Jurkat, Clone E6-1 (cell line): ENCODE measurements around the gene KIAA0753.

Source experiments
- DNase-seq: peaks from one replicate; pipeline ENCODE4 v3.0.0-alpha.2; 2011; ENCODE audit warnings: low read depth, low spot score
- H3K4me3 ChIP-seq: 2 replicates; pipeline ENCODE4 v1.5.1; 2011; ENCODE audit warnings: mild to moderate bottlenecking, low read length, control low read depth, moderate library complexity

Gene KIAA0753

DNA sequence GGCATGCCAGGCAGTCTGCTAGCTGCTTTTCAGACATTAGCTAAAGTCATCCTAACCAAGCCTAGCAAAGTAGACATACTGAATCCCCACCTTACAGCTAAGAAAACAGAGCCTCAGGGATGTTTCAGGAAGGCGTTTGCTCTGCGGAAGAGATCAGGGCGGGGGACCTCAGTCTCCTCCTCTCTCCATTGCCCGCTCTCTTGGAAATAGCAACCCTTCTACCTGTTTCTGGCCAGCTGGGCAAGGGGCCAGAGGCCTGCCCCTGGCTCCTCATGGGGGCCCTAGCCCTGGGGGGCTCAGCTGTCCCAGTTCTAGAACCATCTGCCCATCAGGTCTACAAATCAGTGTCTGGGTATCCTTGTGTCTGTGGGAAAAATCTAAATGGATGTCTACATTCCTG lies 98.6 kb downstream of the KIAA0753 start:
- DNase-seq = no peak
- no peak overlapping the region for H3K4me3 ChIP-seq

DNA sequence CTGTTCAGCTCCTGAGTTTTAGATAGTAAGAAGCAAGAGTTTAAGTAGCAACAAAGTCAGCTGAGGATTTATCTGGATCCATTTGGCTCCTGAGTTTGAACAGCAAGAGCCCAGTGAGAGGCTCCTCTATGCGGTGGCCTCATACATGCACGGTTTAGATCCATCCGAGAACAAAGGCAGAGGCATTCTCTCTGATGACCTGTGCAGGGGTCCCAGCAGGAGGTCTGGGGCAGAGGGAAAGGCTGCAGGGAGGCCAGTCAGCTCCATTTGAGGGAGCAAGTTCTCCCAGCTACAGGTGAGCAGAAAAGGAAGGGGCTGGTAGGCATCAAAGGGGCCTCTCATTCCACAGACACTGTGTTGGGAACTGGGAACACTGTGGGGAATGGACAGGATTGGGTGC lies 100.6 kb downstream of the KIAA0753 start:
- no peak overlapping the region for H3K4me3 ChIP-seq
- no peak for DNase-seq

DNA sequence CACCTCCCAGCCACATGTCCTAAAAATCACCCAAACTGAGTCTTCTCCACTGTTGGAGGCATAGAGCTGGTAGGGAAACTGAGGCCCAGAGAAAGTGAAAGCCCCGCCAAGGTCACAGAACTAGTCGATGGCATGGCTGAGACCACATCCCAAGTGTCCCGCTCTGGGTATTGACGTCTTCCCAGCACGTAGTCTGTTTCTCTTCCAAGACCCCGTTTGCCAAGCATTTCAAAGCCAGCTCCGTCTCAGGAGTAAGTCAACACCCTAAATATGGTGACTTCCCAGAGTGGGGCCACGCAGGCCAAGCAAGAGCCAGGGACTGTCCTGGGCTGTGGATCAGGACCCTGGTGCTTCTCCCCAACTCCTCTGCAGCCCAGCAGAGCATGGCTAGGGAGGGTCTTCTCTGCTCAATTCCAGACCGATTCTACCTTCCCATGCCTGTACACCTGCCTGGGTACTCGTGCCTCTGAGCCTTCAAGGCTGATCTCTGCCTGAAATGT lies 103.9 kb downstream of the KIAA0753 start:
- H3K4me3 ChIP-seq = no peak overlapping the region
- no peak for DNase-seq

DNA sequence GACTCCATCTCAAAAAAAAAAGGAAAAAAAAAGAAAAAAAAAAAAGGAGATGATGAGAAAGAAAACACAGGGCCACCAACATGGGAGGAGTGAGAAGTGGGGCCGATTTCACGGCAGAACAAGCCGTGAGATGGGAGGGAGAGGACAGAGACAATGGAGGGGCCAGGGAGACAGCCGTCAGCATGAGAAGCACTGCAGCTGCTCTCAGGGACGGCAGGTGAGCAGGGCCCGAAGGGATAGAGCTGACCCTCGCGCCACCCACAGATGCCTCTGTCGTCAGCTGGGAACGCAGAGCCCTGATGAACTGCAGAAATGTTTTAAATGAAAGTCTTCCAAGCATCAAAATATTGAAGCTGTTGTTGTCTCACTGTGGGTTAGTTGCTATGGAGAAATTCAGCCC lies 104.5 kb downstream of the KIAA0753 start:
- DNase-seq = no peak
- no peak overlapping the region for H3K4me3 ChIP-seq

DNA sequence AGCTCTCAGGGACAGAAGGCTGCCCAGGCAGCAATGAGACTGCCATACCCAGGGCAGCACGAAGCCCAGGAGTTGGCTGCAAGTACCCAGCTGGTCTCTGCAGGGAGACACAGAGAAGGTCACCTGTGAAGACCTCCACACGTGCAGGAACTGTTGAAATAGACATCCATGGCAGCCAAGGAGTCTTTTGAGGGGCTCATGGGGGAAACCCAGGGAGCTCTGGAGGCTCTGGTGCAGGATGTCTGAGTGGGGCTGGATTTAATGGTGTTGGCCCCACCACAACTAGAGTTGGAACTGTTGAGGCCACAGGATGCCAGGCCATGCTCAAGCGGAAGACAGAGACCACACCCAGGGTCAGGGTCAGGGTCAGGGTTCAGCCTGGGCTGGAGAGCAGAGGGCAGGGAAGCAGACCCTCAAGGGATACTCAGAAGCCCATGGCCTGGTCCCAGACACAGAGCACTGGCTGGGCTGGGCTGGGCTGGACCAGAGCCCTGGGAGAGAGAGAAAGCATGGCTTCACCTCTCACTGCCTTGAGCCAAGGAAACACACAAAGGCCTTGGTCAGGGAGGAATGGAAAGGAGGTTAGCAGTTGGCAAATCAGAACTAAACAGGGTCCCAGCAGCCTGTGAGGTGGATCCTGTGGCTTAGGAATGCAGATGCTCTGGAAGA lies 105.5 kb downstream of the KIAA0753 start:
- H3K4me3 ChIP-seq = no peak overlapping the region
- no peak for DNase-seq

DNA sequence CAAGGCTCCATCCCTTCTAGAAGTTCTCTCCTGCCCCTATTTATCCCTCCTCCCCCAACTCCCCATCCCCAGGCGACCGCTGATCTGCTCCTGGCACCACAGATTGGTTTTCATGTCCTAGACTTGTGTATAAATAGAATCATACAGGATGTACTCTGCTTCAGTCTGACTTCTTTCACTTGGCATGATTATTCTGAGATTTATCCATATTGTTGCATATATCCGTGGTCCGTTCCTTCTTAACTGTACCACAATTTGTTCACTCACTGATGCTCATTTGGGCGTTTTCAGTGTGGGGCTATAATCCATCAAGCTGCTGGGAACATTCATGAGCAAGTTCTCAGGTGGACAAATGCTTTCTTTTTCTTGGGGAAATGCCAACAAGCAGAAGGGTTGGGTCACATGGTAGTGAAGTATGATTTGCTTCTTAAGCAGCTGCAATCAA lies 108.0 kb downstream of the KIAA0753 start:
- H3K4me3 ChIP-seq = no peak overlapping the region
- no peak for DNase-seq

DNA sequence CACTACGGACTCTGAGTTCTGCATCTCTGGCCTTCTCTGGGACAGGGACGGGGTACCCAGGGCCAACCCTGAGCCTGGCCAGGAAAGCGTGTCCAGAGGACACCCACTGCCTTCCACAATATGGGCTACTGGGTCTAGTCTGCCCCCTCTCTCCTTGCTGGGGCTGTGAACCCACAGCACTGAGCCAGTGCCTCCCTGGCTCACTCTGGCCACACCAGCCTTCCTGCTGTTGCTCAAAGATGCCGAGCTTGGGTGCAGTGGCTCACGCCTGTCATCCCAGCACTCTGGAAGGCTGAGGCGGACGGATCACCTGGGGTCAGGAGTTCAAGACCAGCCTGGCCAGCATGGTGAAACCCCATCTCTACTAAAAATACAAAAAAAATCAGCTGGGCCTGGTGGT lies 108.9 kb downstream of the KIAA0753 start:
- no peak for DNase-seq
- H3K4me3 ChIP-seq = no peak overlapping the region

DNA sequence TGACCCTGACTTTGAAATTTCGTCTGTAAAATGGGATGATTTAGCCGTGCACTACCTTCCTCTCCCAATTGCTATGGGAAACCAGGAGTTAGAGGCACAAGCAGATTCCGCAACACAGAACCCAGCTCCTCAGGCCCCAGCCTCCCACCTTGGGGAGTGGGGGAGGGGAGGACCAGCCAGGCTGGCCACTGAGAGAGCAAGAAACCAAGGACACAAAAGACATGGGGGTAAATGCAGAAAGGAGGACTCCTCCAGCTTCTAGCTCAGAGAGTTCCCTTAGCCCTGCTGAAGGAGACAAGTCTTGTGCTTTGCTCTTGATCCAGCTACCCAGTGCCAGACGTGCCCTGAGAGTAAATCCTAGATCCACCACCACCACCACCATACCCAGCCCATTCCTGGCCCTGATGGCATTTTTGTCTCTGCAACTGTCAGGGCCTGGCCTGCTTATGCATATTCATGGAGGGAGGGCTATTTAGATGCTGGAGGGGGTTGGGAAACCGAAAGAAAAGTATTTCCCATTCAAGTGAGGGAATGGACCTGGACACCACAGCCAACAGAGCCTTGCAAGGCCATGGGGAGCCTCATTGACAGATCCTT lies 110.1 kb downstream of the KIAA0753 start:
- DNase-seq = no peak
- H3K4me3 ChIP-seq = no peak overlapping the region

DNA sequence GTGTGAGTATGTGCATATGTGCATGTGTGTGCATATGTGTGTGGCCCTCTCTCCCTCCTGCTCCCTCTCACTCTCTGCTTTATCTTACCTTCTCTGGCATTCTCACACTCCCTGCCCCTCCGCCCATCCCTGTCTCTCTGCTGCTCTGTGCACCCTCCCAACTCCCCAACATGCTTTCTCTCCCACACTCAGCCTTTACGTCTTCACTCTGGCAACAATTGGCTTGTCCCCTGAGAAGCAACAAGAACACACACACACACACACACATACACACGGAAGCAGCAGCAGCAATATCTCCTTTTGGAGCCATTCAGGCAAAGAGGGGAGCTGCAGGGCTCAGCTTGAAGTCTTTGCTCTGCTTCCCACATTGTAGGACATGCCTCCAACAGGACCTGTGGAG lies 112.0 kb downstream of the KIAA0753 start:
- no peak for DNase-seq
- no peak overlapping the region for H3K4me3 ChIP-seq
